Common myeloid progenitor, CD34-positive (primary cell): ENCODE data around the gene SCMH1.
A peak's percentile ranks its signal among the peaks of the same experiment; 100 is the strongest.
"Not testable (repeated sequence)": the region's sequence is repeated elsewhere in the genome, so short reads cannot be mapped to it uniquely, and the experiment has no call there.

Source experiments
- CTCF ChIA-PET: fragments of 350-600 bp; sonication (Branson Sonifier 250); formaldehyde crosslinking; loops from one replicate; lab custom pipeline; 2021; ENCODE audit warnings: antibody characterized with exemption; lab: Charles Lee
- POLR2A ChIA-PET: fragments of 350-600 bp; sonication (Branson Sonifier 250); formaldehyde crosslinking; loops from one replicate; lab custom pipeline; 2021; ENCODE audit warnings: antibody characterized with exemption; lab: Charles Lee
- DNase-seq, 3 donors: peaks; one replicate each; pipeline versions ENCODE4 v3.0.0 to v3.0.0-alpha.2; 2013
- H3K27ac ChIP-seq, 2 experiments: 1 replicate in 1 of 2; 2 replicates in 1 of 2; pipeline ENCODE4 v1.7.0; 2013; ENCODE audit warnings: inconsistent platforms in 2 of 2, low read length in 2 of 2, mild to moderate bottlenecking in 2 of 2, low read depth in 1 of 2, moderate library complexity in 1 of 2; ENCODE audit not compliant: severe bottlenecking in 2 of 2, insufficient read depth in 1 of 2, poor library complexity in 1 of 2
- H3K27me3 ChIP-seq, 5 experiments: replicated peaks in 2 of 5; 1 replicate in 3 of 5; 2 replicates in 2 of 5; pipeline versions ENCODE4 v1.6.1 to v1.7.0; 2013; ENCODE audit warnings: low read length in 4 of 5, mild to moderate bottlenecking in 2 of 5, moderate library complexity in 2 of 5, inconsistent platforms in 1 of 5; ENCODE audit not compliant: insufficient read depth in 5 of 5, control insufficient read depth in 4 of 5
- H3K36me3 ChIP-seq, 4 experiments: 1 replicate in 2 of 4; 2 replicates in 2 of 4; pipeline versions ENCODE4 v1.6.1 to v1.7.0; 2013; ENCODE audit warnings: low read length in 3 of 4, control low read depth in 1 of 4, mild to moderate bottlenecking in 1 of 4; ENCODE audit not compliant: control insufficient read depth in 4 of 4, insufficient read depth in 4 of 4
- H3K4me1 ChIP-seq, 4 experiments: 1 replicate in 3 of 4; 2 replicates in 1 of 4; pipeline versions ENCODE4 v1.6.1 to v1.7.1; 2013; ENCODE audit warnings: low read length in 3 of 4, mild to moderate bottlenecking in 3 of 4, control low read depth in 1 of 4, inconsistent platforms in 1 of 4, moderate library complexity in 1 of 4; ENCODE audit not compliant: control insufficient read depth in 4 of 4, insufficient read depth in 4 of 4; ENCODE audit errors: control extremely low read depth in 1 of 4
- H3K4me3 ChIP-seq, 7 experiments: 1 replicate in 4 of 7; 2 replicates in 3 of 7; pipeline versions ENCODE4 v1.5.1 to v1.7.0; 2013; ENCODE audit warnings: mild to moderate bottlenecking in 7 of 7, low read length in 6 of 7, moderate library complexity in 6 of 7, inconsistent platforms in 2 of 7, low read depth in 2 of 7, control low read depth in 1 of 7; ENCODE audit not compliant: insufficient read depth in 4 of 7, control insufficient read depth in 1 of 7; ENCODE audit errors: extremely low read depth in 1 of 7
- H3K9me3 ChIP-seq, 5 experiments: 1 replicate in 4 of 5; 2 replicates in 1 of 5; pipeline versions ENCODE4 v1.6.1 to v1.7.1; 2013; ENCODE audit warnings: low read length in 4 of 5, mild to moderate bottlenecking in 2 of 5, inconsistent platforms in 1 of 5, low read depth in 1 of 5, moderate library complexity in 1 of 5; ENCODE audit not compliant: control insufficient read depth in 4 of 5, insufficient read depth in 2 of 5; ENCODE audit errors: control extremely low read depth in 1 of 5
- WGBS: methylation state at CpG from one replicate; pipeline ENCODE4 v1.1.5; 2013; ENCODE audit not compliant: insufficient coverage; 5-methylcytosine and 5-hydroxymethylcytosine counted together

SCMH1 gene

DNA sequence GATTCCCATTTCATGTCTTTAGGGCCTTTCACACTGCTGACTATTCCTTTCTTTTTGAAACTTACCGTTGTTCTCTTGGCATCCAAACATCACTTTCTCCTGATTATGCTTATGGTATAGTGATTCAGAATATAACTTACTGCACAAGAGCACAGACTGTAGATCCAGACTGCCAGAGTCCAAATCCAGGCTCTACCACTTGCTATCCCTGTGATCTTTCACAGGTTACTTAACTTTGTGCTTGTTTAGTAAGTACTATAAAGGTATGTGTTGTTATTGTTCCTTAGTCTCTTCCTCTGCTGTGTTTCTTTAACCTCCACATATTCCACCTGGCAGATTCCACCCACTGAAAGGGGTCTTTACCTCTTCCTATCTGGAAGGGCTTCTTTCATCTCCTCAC lies 8.4 kb downstream of the SCMH1 start:
- WGBS, result no CpG with 5 or more reads among the region's 1 CpG
- Histone ChIP-seq H3K27ac (no peak overlapping the region), H3K4me1 (peaks cover 0 to 25% (median 13%) of the 10 kb centered on the region in 4 experiments), H3K36me3 (peaks cover 0 to 9% (median 1%) of the 10 kb centered on the region in 4 experiments), H3K4me3 (no peak overlapping the region), H3K9me3 (no peaks in the 10 kb centered on the region), H3K27me3 (no peaks in the 10 kb centered on the region)
- no peak for DNase-seq
- POLR2A ChIA-PET, result interaction anchor here (1.0 kb wide), 1 partner anchor 14 kb away, joined by 6 read pairs; no protein-coding TSS in a partner anchor
- CTCF ChIA-PET, result no interaction called here

DNA sequence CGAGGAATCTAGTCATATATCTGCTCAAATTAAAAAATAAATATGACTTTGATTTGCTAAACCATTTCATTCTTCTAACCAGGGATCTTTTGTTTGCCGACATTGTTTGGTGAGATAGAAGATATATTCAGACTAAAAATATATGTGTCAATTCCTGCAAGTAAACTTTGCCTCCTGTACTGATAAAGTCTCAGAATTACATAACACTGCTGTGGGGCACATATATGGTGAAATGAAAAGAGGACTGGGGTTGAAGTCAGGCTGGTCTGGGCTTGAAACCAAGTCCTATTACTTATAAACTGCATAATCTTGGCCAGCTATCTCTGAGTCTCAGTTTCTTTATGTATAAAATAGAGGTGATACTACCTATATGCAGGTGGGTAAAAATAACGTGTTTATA lies 9.8 kb downstream of the SCMH1 start:
- H3K4me3 ChIP-seq, result no peak overlapping the region
- H3K36me3 ChIP-seq, result peaks cover 0 to 11% (median 1%) of the 10 kb centered on the region in 4 experiments
- no peaks in the 10 kb centered on the region for H3K9me3 ChIP-seq
- peaks cover 0 to 11% (median 5%) of the 10 kb centered on the region in 4 experiments for H3K4me1 ChIP-seq
- WGBS, result no CpG with 5 or more reads among the region's 3 CpGs
- no peak overlapping the region for H3K27ac ChIP-seq
- H3K27me3 ChIP-seq, result no peaks in the 10 kb centered on the region
- CTCF ChIA-PET, result interaction anchor here (1.0 kb wide), 1 partner anchor 13 kb away, joined by 3 read pairs; no protein-coding TSS in a partner anchor
- no peak for DNase-seq
- POLR2A ChIA-PET, result no interaction called here

DNA sequence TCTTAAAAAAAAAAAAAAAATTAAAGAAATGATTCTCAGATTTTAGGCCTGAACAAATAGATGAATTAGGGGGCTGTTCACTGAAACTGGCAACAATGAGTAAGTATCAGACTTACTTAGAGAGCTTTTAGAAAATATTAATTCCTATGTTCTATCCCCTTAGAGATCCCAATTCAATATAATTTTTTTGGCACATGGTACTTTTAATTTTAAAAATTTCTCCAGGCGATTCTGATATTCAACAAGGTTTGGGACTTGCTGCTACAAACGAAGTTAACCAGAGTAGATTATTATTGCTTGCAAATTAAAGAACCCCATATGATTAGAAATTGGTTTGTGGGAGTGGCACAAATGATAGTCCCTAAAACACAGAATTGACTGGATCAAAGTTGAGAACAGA lies 11.4 kb downstream of the SCMH1 start:
- CTCF ChIA-PET, result interaction anchor here (0.9 kb wide), 1 partner anchor 9 kb away, joined by 4 read pairs; no protein-coding TSS in a partner anchor
- no peak for DNase-seq
- WGBS, result 100% methylated on average over 1 of the region's 2 CpGs
- H3K36me3 ChIP-seq, result peaks cover 0 to 8% (median 3%) of the 10 kb centered on the region in 4 experiments
- no peak overlapping the region for H3K4me3 ChIP-seq
- no peaks in the 10 kb centered on the region for H3K9me3 ChIP-seq
- no peak overlapping the region for H3K27ac ChIP-seq
- H3K4me1 ChIP-seq, result peaks cover 0 to 11% (median 2%) of the 10 kb centered on the region in 4 experiments
- H3K27me3 ChIP-seq, result no peaks in the 10 kb centered on the region
- POLR2A ChIA-PET, result no interaction called here

DNA sequence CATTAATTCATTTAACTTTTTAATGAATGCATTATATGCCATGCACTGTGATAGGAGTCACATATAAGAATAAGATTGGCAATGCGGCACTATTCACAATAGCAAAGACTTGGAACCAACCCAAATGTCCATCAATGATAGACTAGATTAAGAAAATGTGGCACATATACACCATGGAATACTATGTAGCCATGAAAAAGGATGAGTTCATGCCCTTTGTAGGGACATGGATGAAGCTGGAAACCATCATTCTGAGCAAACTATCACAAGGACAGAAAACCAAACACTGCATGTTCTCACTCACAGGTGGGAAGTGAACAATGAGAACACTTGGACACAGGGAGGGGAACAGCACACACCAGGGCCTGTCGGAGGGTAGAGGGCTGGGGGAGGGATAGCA lies 12.9 kb downstream of the SCMH1 start:
- H3K9me3 ChIP-seq, H3K27ac ChIP-seq, H3K4me3 ChIP-seq, DNase-seq, CTCF ChIA-PET, H3K4me1 ChIP-seq, H3K27me3 ChIP-seq: not testable (repeated sequence)
- peaks cover 0 to 10% (median 4%) of the 10 kb centered on the region in 4 experiments for H3K36me3 ChIP-seq
- POLR2A ChIA-PET, result interaction anchor here (0.5 kb wide), 1 partner anchor 166 kb away, joined by 3 read pairs; no protein-coding TSS in a partner anchor
- WGBS, result 100% methylated on average over 1 of the region's 2 CpGs

DNA sequence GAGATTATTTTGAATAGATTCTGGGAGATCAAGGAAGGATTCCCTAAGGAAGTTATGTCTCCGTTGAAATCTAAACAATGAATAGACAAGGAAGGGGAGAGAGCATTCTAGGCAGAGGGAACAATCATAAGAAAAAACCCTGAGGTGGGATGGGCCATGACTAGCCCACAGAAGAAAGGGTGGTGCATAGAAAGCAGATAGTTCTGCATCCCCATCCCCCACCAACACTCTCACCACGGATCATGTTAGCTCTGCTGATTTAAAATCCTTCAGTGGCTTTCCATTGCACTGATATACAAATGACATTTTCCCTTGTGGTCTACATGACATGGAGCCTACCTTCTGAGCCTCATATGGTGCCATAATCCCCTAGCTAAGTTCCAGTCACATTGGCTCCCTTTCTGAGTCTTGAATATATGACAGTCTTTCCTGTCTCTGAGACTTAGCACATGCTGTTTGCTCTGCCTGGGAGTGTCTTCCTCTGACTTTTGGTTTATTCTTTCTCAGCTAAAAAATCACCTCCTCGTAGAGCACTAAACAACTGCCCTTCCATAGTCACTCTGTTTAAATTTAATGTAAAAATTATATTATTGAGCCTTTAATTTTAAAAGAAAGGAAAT lies 15.2 kb downstream of the SCMH1 start:
- H3K36me3 ChIP-seq, result peaks cover 0 to 14% (median 4%) of the 10 kb centered on the region in 4 experiments
- H3K27me3 ChIP-seq, result no peaks in the 10 kb centered on the region
- peak in 1 of 3 donors; percentile 22 for DNase-seq
- ChIA-PET POLR2A (no interaction called here), CTCF (interaction anchor here (1.1 to 1.9 kb wide), 3 partner anchors 10 to 14 kb away, joined by 4 to 7 read pairs (median 5); no protein-coding TSS in a partner anchor)
- H3K9me3 ChIP-seq, result no peaks in the 10 kb centered on the region
- H3K4me1 ChIP-seq, result peaks cover 0 to 12% (median 5%) of the 10 kb centered on the region in 4 experiments
- H3K4me3 ChIP-seq, result no peak overlapping the region
- no peak overlapping the region for H3K27ac ChIP-seq
- WGBS, result 83% methylated on average over 2 of the region's 3 CpGs

DNA sequence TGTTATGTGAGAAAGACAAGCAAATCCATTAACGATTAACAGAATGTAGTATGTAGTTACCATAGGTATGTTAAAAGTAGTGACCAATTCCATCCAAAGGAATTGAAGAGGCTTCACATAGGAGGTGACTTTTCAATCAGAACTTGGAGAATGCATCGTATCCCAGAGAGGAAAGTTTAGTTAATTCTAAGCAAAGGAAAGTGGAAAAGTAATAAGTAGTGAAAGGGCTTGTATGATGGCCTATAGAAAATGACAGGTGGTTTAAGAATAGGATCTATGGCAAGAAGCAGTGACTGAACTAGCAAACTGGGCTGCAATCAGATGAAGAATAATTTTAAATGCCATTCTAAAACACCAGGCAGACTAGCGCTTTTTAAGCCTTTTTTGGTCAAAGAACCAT lies 16.6 kb downstream of the SCMH1 start:
- Histone ChIP-seq H3K36me3 (peaks cover 0 to 19% (median 7%) of the 10 kb centered on the region in 4 experiments), H3K4me1 (peaks cover 0 to 12% (median 5%) of the 10 kb centered on the region in 4 experiments), H3K9me3 (peaks cover 0 to 3% (median 0%) of the 10 kb centered on the region in 5 experiments), H3K4me3 (no peak overlapping the region), H3K27ac (no peak overlapping the region), H3K27me3 (no peaks in the 10 kb centered on the region)
- CTCF ChIA-PET, result no interaction called here
- WGBS, result 100% methylated on average over 2 of the region's 3 CpGs
- no peak for DNase-seq
- POLR2A ChIA-PET, result no interaction called here

DNA sequence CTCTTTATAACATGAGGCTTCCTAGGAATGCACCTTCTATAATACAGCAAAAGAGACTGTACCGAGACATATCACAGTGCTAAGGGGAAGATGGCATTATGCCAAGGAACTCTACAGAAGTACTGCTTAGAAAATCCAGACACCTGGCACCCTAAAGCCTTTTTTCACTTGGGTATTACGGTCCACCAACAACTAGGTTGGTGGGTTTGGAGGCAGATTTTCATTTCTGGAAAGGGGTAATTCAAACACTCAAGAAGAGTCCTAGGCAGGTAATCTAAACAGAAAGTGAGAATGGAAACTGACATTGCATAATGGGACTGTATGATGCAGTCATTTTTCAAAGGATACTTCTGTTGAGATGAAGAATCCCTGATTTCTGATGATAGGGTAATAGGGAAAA lies 19.6 kb downstream of the SCMH1 start:
- H3K27ac ChIP-seq, result no peak overlapping the region
- ChIA-PET CTCF (no interaction called here), POLR2A (no interaction called here)
- peak in 2 of 3 donors; percentile 60 to 65 for DNase-seq
- peaks cover 0 to 12% (median 5%) of the 10 kb centered on the region in 4 experiments for H3K4me1 ChIP-seq
- no peaks in the 10 kb centered on the region for H3K27me3 ChIP-seq
- H3K36me3 ChIP-seq, result peaks cover 4 to 36% (median 26%) of the 10 kb centered on the region in 4 experiments
- WGBS, result 40% methylated on average over 1 of the region's 2 CpGs
- peak overlapping the region in 2 of 7 experiments; percentile 31 to 55 for H3K4me3 ChIP-seq
- peaks cover 0 to 29% (median 15%) of the 10 kb centered on the region in 5 experiments for H3K9me3 ChIP-seq
